ENCODE results near the gene STAT5B.
A peak's percentile ranks its signal among the peaks of the same experiment; 100 is the strongest.

The STAT5B gene

GRCh38 chr17:42284566-42284965 is 8.4 kb upstream of the STAT5B start:
- no peak for DNase-seq (ENCODE audit: low read depth)

- DNase-seq (ENCODE audit: low read depth): no peak
These were observed 7.8 kb upstream of the STAT5B start for GRCh38 chr17:42284024-42284369.

GRCh38 chr17:42283241-42284023 is 7.2 kb upstream of the STAT5B start:
- no peak for DNase-seq (ENCODE audit: low read depth)

GRCh38 chr17:42282478-42283080 is 6.4 kb upstream of the STAT5B start:
- DNase-seq (ENCODE audit: low read depth): no peak

GRCh38 chr17:42281571-42282096 is 5.4 kb upstream of the STAT5B start:
- DNase-seq (ENCODE audit: low read depth): no peak

- DNase-seq (ENCODE audit: low read depth): no peak
These were observed 3.8 kb upstream of the STAT5B start for GRCh38 chr17:42279776-42280630.

GRCh38 chr17:42277342-42277712 is 1.1 kb upstream of the STAT5B start:
- no peak for DNase-seq (ENCODE audit: low read depth)

GRCh38 chr17:42276609-42277341 is 584 bp upstream of the STAT5B start:
- DNase-seq (ENCODE audit: low read depth): peak; percentile 56

- DNase-seq (ENCODE audit: low read depth): no peak
These were observed 448 bp downstream of the STAT5B start for GRCh38 chr17:42275527-42276358.

- DNase-seq (ENCODE audit: low read depth): no peak
These were observed 1.2 kb downstream of the STAT5B start for GRCh38 chr17:42274812-42275526.

GRCh38 chr17:42274253-42274542 is 2.0 kb downstream of the STAT5B start:
- no peak for DNase-seq (ENCODE audit: low read depth)

GRCh38 chr17:42273474-42274252 is 2.5 kb downstream of the STAT5B start:
- no peak for DNase-seq (ENCODE audit: low read depth)

GRCh38 chr17:42272162-42272907 is 3.9 kb downstream of the STAT5B start:
- no peak for DNase-seq (ENCODE audit: low read depth)

GRCh38 chr17:42271779-42272035 is 4.5 kb downstream of the STAT5B start:
- DNase-seq (ENCODE audit: low read depth): no peak

GRCh38 chr17:42271006-42271778 is 5.0 kb downstream of the STAT5B start:
- no peak for DNase-seq (ENCODE audit: low read depth)

- DNase-seq (ENCODE audit: low read depth): no peak
These were observed 5.6 kb downstream of the STAT5B start for GRCh38 chr17:42270596-42270995.

- DNase-seq (ENCODE audit: low read depth): no peak
These were observed 6.0 kb downstream of the STAT5B start for GRCh38 chr17:42270170-42270535.

- DNase-seq (ENCODE audit: low read depth): no peak
These were observed 8.0 kb downstream of the STAT5B start for GRCh38 chr17:42268236-42268635.
